WTC11 (cell line): ENCODE data around the gene C1QTNF8.

Source experiments
- CREB1 ChIP-seq: sonication (generic); formaldehyde crosslinking; IDR thresholded peaks from 2 replicates; pipeline ENCODE4 v1.8.0; 2023; ENCODE audit warnings: mild to moderate bottlenecking, missing genetic modification reagents
- CTCF ChIP-seq: fragments of 200-600 bp; IDR thresholded peaks from 2 replicates; pipeline ENCODE4 v1.8.0; 2022; ENCODE audit warnings: antibody characterized with exemption
- FOXJ3 ChIP-seq: sonication (generic); formaldehyde crosslinking; IDR thresholded peaks from 2 replicates; pipeline ENCODE4 v1.9.0; 2021; ENCODE audit warnings: missing genetic modification reagents, mild to moderate bottlenecking, borderline replicate concordance
- FOXK1 ChIP-seq: sonication (generic); formaldehyde crosslinking; IDR thresholded peaks from 2 replicates; pipeline ENCODE4 v1.8.0; 2022; ENCODE audit warnings: mild to moderate bottlenecking, moderate library complexity, missing genetic modification reagents
- MAX ChIP-seq: sonication (generic); formaldehyde crosslinking; IDR thresholded peaks from 2 replicates; pipeline ENCODE4 v1.8.0; 2022; ENCODE audit warnings: mild to moderate bottlenecking, missing genetic modification reagents
- PREB ChIP-seq: sonication (generic); formaldehyde crosslinking; IDR thresholded peaks from 2 replicates; pipeline ENCODE4 v1.8.1; 2022; ENCODE audit warnings: mild to moderate bottlenecking, missing genetic modification reagents, moderate library complexity, borderline replicate concordance
- USF1 ChIP-seq: sonication (generic); formaldehyde crosslinking; IDR thresholded peaks from 2 replicates; pipeline ENCODE4 v1.8.0; 2022; ENCODE audit warnings: mild to moderate bottlenecking, missing genetic modification reagents
- ZBTB43 ChIP-seq: sonication (generic); formaldehyde crosslinking; IDR thresholded peaks from 2 replicates; pipeline ENCODE4 v1.8.1; 2023; ENCODE audit warnings: mild to moderate bottlenecking, missing genetic modification reagents
- ZNF138 ChIP-seq: sonication (generic); formaldehyde crosslinking; conservative IDR thresholded peaks from 2 replicates; pipeline ENCODE4 v1.8.1; 2022; ENCODE audit warnings: mild to moderate bottlenecking, moderate library complexity, missing genetic modification reagents

- no peak for TF ChIP-seq CREB1
- TF ChIP-seq ZBTB43 (CRISPR knock-in tag): no peak
- no peak for TF ChIP-seq FOXK1 (CRISPR knock-in tag)
- TF ChIP-seq PREB (CRISPR knock-in tag): no peak
- TF ChIP-seq ZNF138 (CRISPR knock-in tag): no peak
- no peak for TF ChIP-seq FOXJ3 (CRISPR knock-in tag)
- no peak for TF ChIP-seq CTCF
- TF ChIP-seq USF1 (CRISPR knock-in tag): no peak
- TF ChIP-seq MAX: no peak
These were observed 37.2 kb upstream of the C1QTNF8 start for GRCh38 chr16:1133271-1133670.
